GM13977 (cell line): ENCODE measurements around the gene CFAP69.

Source experiments
- DNase-seq: peaks from one replicate; pipeline ENCODE4 v3.0.0; 2012; ENCODE audit warnings: low spot score
- CTCF ChIP-seq: IDR thresholded peaks from 2 replicates; pipeline ENCODE4 v1.5.1; 2012; ENCODE audit warnings: mild to moderate bottlenecking, control low read depth; ENCODE audit not compliant: insufficient read depth; ENCODE audit errors: extremely low read depth, missing control alignments
- in situ Hi-C: fragments of 300-500 bp; cut with MboI; formaldehyde crosslinking; loops from one replicate; pipeline ENCODE4 v1.12.0; 2022; ENCODE audit warnings: low sequenced_read_pairs, low pct_unique_long_range_greater_than_20kb, mixed read lengths, inconsistent platforms; ENCODE audit not compliant: unreplicated experiment

Gene CFAP69

GRCh38 chr7:90230834-90231233 is 14.1 kb upstream of the CFAP69 start:
- in situ Hi-C loops: no loop called here
- no peak for DNase-seq
- no peak for TF ChIP-seq CTCF

GRCh38 chr7:90231304-90231703 is 13.7 kb upstream of the CFAP69 start:
- in situ Hi-C loops: no loop called here
- no peak for TF ChIP-seq CTCF
- no peak for DNase-seq

- in situ Hi-C loops: no loop called here
- TF ChIP-seq CTCF: no peak
- no peak for DNase-seq
Measured at GRCh38 chr7:90232430-90232829, 12.5 kb upstream of the CFAP69 start.

GRCh38 chr7:90233569-90233968 is 11.4 kb upstream of the CFAP69 start:
- in situ Hi-C loops: no loop called here
- TF ChIP-seq CTCF: no peak
- DNase-seq: no peak

GRCh38 chr7:90236721-90237289 is 8.2 kb upstream of the CFAP69 start:
- in situ Hi-C loops: no loop called here
- DNase-seq: no peak
- TF ChIP-seq CTCF: no peak

- no peak for TF ChIP-seq CTCF
- in situ Hi-C loops: no loop called here
- DNase-seq: no peak
Measured at GRCh38 chr7:90238022-90238421, 7.0 kb upstream of the CFAP69 start.

- no peak for TF ChIP-seq CTCF
- in situ Hi-C loops: no loop called here
- DNase-seq: no peak
Measured at GRCh38 chr7:90238583-90238982, 6.4 kb upstream of the CFAP69 start.
